Measurements from ENCODE around the gene CSNK1E.

CSNK1E gene

GRCh38 chr22:38250643-38251340 lies 66.4 kb downstream of the CSNK1E start:
- DNase-seq (ENCODE audit: insufficient read length, low spot score) (no peak), FAIRE-seq (no peak)
- no peak for TF ChIP-seq CTCF (IDR thresholded peaks at IDR 0.05; ENCODE audit: insufficient read depth, missing control alignments)

GRCh38 chr22:38249803-38250642 lies 67.2 kb downstream of the CSNK1E start:
- TF ChIP-seq CTCF (IDR thresholded peaks at IDR 0.05; ENCODE audit: insufficient read depth, missing control alignments), result no peak
- DNase-seq (ENCODE audit: insufficient read length, low spot score) (no peak), FAIRE-seq (no peak)

GRCh38 chr22:38249301-38249700 lies 67.9 kb downstream of the CSNK1E start:
- TF ChIP-seq CTCF (IDR thresholded peaks at IDR 0.05; ENCODE audit: insufficient read depth, missing control alignments), result no peak
- no peak for FAIRE-seq
- DNase-seq (ENCODE audit: insufficient read length, low spot score), result no peak

GRCh38 chr22:38248280-38248679 lies 69.0 kb downstream of the CSNK1E start:
- DNase-seq (ENCODE audit: insufficient read length, low spot score) (no peak), FAIRE-seq (no peak)
- no peak for TF ChIP-seq CTCF (IDR thresholded peaks at IDR 0.05; ENCODE audit: insufficient read depth, missing control alignments)

GRCh38 chr22:38247713-38248112 lies 69.5 kb downstream of the CSNK1E start:
- no peak for DNase-seq (ENCODE audit: insufficient read length, low spot score)
- FAIRE-seq, result no peak
- no peak for TF ChIP-seq CTCF (IDR thresholded peaks at IDR 0.05; ENCODE audit: insufficient read depth, missing control alignments)

- FAIRE-seq, result no peak
- no peak for TF ChIP-seq CTCF (IDR thresholded peaks at IDR 0.05; ENCODE audit: insufficient read depth, missing control alignments)
- no peak for DNase-seq (ENCODE audit: insufficient read length, low spot score)
Observed at GRCh38 chr22:38246692-38247091, 70.5 kb downstream of the CSNK1E start.

Measured in D721Med (cell line).